OCI-LY1 (cell line): ENCODE results near the gene GNA12.

ENCODE experiments used
- H2AFZ ChIP-seq: fragments of 200-600 bp; sonication (generic), shearing (Covaris generic); 2 replicates; pipeline ENCODE4 v1.6.0; 2014; ENCODE audit warnings: antibody characterized with exemption, mild to moderate bottlenecking, low read length
- H3F3A ChIP-seq: fragments of 200-600 bp; sonication (generic), shearing (Covaris generic); 2 replicates; pipeline ENCODE4 v1.6.0; 2014; ENCODE audit warnings: mild to moderate bottlenecking, antibody characterized with exemption, low read length, moderate library complexity; ENCODE audit not compliant: insufficient read depth
- H3K27ac ChIP-seq: fragments of 200-600 bp; sonication (generic); 2 replicates; pipeline ENCODE4 v1.5.1; 2014; ENCODE audit warnings: low read length, mixed run types, mild to moderate bottlenecking, low read depth; ENCODE audit not compliant: poor library complexity, severe bottlenecking
- H3K27me3 ChIP-seq: fragments of 200-600 bp; sonication (generic); 2 replicates; pipeline ENCODE4 v1.6.0; 2014; ENCODE audit warnings: antibody characterized with exemption, mild to moderate bottlenecking, low read length, moderate library complexity; ENCODE audit not compliant: insufficient read depth
- H3K36me3 ChIP-seq: fragments of 200-600 bp; sonication (generic); 2 replicates; pipeline ENCODE4 v1.6.1; 2014; ENCODE audit warnings: mild to moderate bottlenecking, antibody characterized with exemption, low read length, moderate library complexity, mixed read lengths; ENCODE audit not compliant: insufficient read depth
- H3K4me1 ChIP-seq: fragments of 200-600 bp; sonication (generic); 2 replicates; pipeline ENCODE4 v1.5.1; 2014; ENCODE audit warnings: mild to moderate bottlenecking, low read length, moderate library complexity; ENCODE audit not compliant: insufficient read depth, severe bottlenecking
- H3K4me2 ChIP-seq: fragments of 200-600 bp; sonication (generic), shearing (Covaris generic); 2 replicates; pipeline ENCODE4 v1.6.1; 2014; ENCODE audit warnings: low read length
- H3K4me3 ChIP-seq: fragments of 200-600 bp; sonication (generic); 2 replicates; pipeline ENCODE4 v1.5.1; 2014; ENCODE audit warnings: low read length, low read depth, mild to moderate bottlenecking, mixed read lengths; ENCODE audit not compliant: poor library complexity, severe bottlenecking
- H3K79me2 ChIP-seq: fragments of 200-600 bp; shearing (Covaris generic); 2 replicates; pipeline ENCODE4 v1.6.1; 2016; ENCODE audit warnings: mixed run types, low read length, mixed read lengths; ENCODE audit not compliant: insufficient read depth
- H3K9ac ChIP-seq: fragments of 200-600 bp; sonication (generic), shearing (Covaris generic); 2 replicates; pipeline ENCODE4 v1.6.1; 2014; ENCODE audit warnings: mild to moderate bottlenecking, low read length, mixed read lengths
- H3K9me2 ChIP-seq: fragments of 200-600 bp; sonication (generic), shearing (Covaris generic); 2 replicates; pipeline ENCODE4 v1.6.1; 2014; ENCODE audit warnings: low read depth, mild to moderate bottlenecking, low read length, mixed read lengths
- H3K9me3 ChIP-seq: fragments of 200-600 bp; shearing (Covaris generic); 2 replicates; pipeline ENCODE4 v1.6.1; 2014; ENCODE audit warnings: low read length, mixed read lengths
- H4K20me1 ChIP-seq: fragments of 200-600 bp; sonication (generic), shearing (Covaris generic); 2 replicates; pipeline ENCODE4 v1.6.0; 2016; ENCODE audit warnings: mild to moderate bottlenecking, low read length; ENCODE audit not compliant: insufficient read depth
- CTCF ChIP-seq: fragments of 200-600 bp; sonication (generic), shearing (Covaris generic); IDR thresholded peaks from 2 replicates; pipeline ENCODE4 v1.5.1; 2017; ENCODE audit warnings: mild to moderate bottlenecking, antibody characterized with exemption, low read length, moderate library complexity, mixed read lengths
- EZH2 ChIP-seq: fragments of 200-600 bp; sonication (generic), shearing (Covaris generic); IDR thresholded peaks from 2 replicates; pipeline ENCODE4 v1.8.0; 2017; ENCODE audit warnings: borderline replicate concordance, mixed run types, mild to moderate bottlenecking, antibody characterized with exemption, low read length, moderate library complexity, mixed read lengths

Gene GNA12

GRCh38 chr7:2757904-2758672 is 86.0 kb downstream of the GNA12 start:
- no peaks in the 10 kb centered on the region for H3K9me2 ChIP-seq
- H3K4me3 ChIP-seq, result no peak overlapping the region
- H3F3A ChIP-seq, result no peaks in the 10 kb centered on the region
- TF ChIP-seq EZH2 (no peak), CTCF (no peak)
- no peaks in the 10 kb centered on the region for H4K20me1 ChIP-seq
- no peak overlapping the region for H3K4me2 ChIP-seq
- 0 out of 2 replicates have a peak, but pooled peaks cover 3% of the 10 kb centered on the region for H3K9me3 ChIP-seq
- H2AFZ ChIP-seq, result no peak overlapping the region
- no peaks in the 10 kb centered on the region; the same call in 1 of the 2 replicates for H3K27me3 ChIP-seq
- no peaks in the 10 kb centered on the region; the same call in 1 of the 2 replicates for H3K36me3 ChIP-seq
- no peak overlapping the region for H3K27ac ChIP-seq
- no peaks in the 10 kb centered on the region for H3K79me2 ChIP-seq
- no peak overlapping the region for H3K9ac ChIP-seq
- H3K4me1 ChIP-seq, result no peaks in the 10 kb centered on the region

- Histone ChIP-seq H3K27me3 (no peaks in the 10 kb centered on the region; the same call in 1 of the 2 replicates), H3K4me1 (no peaks in the 10 kb centered on the region), H3K27ac (no peak overlapping the region), H2AFZ (no peak overlapping the region), H3K4me2 (no peak overlapping the region), H3K4me3 (no peak overlapping the region), H3K9me2 (no peaks in the 10 kb centered on the region), H3K9ac (no peak overlapping the region), H3K9me3 (0 out of 2 replicates have a peak, but pooled peaks cover 3% of the 10 kb centered on the region), H3K36me3 (no peaks in the 10 kb centered on the region; the same call in 1 of the 2 replicates), H3K79me2 (no peaks in the 10 kb centered on the region), H3F3A (no peaks in the 10 kb centered on the region), H4K20me1 (no peaks in the 10 kb centered on the region)
- no peak for TF ChIP-seq EZH2
- no peak for TF ChIP-seq CTCF
Measured at GRCh38 chr7:2757361-2757903, 86.7 kb downstream of the GNA12 start.

GRCh38 chr7:2755531-2755930 is 88.6 kb downstream of the GNA12 start:
- no peak for TF ChIP-seq EZH2
- TF ChIP-seq CTCF, result no peak
- no peaks in the 10 kb centered on the region for H3K4me1 ChIP-seq
- no peak overlapping the region for H3K27ac ChIP-seq
- H3K4me2 ChIP-seq, result no peak overlapping the region
- H4K20me1 ChIP-seq, result no peaks in the 10 kb centered on the region
- no peak overlapping the region for H3K9ac ChIP-seq
- no peaks in the 10 kb centered on the region for H3K9me2 ChIP-seq
- no peaks in the 10 kb centered on the region; the same call in 1 of the 2 replicates for H3K27me3 ChIP-seq
- H3K4me3 ChIP-seq, result no peak overlapping the region
- no peaks in the 10 kb centered on the region; the same call in 1 of the 2 replicates for H3K36me3 ChIP-seq
- H3K79me2 ChIP-seq, result no peaks in the 10 kb centered on the region
- 0 out of 2 replicates have a peak, but pooled peaks cover 3% of the 10 kb centered on the region for H3K9me3 ChIP-seq
- H3F3A ChIP-seq, result no peaks in the 10 kb centered on the region
- no peak overlapping the region for H2AFZ ChIP-seq
